ENCODE data around the gene C2orf72.
A peak's percentile ranks its signal among the peaks of the same experiment; 100 is the strongest.

C2orf72 gene

DNA sequence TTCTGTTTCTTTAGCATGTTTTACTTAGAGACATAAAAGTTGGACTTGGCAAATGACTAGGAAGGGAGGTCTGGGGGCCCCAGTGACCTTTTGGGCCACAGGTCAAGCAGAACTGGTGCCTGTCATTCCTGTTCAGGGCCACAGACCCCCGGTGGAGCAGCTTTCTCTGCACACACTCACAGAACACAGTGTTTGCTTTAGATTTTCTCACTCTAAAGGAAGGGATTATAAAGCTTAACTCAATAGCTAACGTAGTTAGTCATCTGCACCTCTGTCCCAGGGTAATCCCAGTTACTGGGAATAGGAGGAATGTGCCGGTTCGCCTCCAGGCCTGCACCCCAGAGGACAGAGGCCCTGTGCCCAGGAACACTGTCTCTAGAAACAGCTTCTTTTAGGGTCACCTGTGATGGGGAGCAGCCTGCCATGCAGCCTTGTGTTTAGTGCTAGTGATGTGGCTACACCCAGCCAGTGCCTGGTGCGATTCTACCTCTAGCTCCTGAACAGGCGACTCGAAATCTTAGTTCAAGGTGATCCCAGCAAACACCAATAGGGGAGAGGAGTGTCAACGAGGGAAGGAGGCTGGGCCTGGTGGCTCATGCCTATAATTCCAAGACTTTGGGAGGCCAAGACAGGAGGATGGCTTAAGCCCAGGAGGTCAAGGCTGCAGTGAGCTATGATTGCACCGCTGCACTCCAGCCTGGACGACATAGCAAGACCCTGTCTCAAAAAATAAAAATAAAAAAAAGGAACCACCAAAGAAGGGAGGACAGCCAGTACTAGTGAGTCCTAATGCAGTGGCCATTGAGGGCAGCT, 29.8 kb upstream of the C2orf72 start:
- no peaks in the 10 kb centered on the region for H3K4me1 ChIP-seq (ENCODE audit: insufficient read depth, poor library complexity, severe bottlenecking)
- no peak overlapping the region for H3K27ac ChIP-seq (ENCODE audit: poor library complexity, severe bottlenecking)
- ATAC-seq (ENCODE audit: low read depth) = peak; percentile 35; the same call in 2 of the 3 replicates
- no peaks in the 10 kb centered on the region for H3K9me3 ChIP-seq (ENCODE audit: severe bottlenecking)
- no peak for DNase-seq (ENCODE audit: low spot score)
- no peaks in the 10 kb centered on the region for H3K36me3 ChIP-seq (ENCODE audit: low read depth)
- H3K4me3 ChIP-seq (ENCODE audit: severe bottlenecking) = no peak overlapping the region
- no peaks in the 10 kb centered on the region for H3K27me3 ChIP-seq (ENCODE audit: insufficient read depth, poor library complexity, severe bottlenecking)
- TF ChIP-seq, protein P1, sequence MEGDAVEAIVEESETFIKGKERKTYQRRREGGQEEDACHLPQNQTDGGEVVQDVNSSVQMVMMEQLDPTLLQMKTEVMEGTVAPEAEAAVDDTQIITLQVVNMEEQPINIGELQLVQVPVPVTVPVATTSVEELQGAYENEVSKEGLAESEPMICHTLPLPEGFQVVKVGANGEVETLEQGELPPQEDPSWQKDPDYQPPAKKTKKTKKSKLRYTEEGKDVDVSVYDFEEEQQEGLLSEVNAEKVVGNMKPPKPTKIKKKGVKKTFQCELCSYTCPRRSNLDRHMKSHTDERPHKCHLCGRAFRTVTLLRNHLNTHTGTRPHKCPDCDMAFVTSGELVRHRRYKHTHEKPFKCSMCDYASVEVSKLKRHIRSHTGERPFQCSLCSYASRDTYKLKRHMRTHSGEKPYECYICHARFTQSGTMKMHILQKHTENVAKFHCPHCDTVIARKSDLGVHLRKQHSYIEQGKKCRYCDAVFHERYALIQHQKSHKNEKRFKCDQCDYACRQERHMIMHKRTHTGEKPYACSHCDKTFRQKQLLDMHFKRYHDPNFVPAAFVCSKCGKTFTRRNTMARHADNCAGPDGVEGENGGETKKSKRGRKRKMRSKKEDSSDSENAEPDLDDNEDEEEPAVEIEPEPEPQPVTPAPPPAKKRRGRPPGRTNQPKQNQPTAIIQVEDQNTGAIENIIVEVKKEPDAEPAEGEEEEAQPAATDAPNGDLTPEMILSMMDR (IDR thresholded peaks at IDR 0.05; ENCODE audit: poor library complexity, severe bottlenecking) = no peak

DNA sequence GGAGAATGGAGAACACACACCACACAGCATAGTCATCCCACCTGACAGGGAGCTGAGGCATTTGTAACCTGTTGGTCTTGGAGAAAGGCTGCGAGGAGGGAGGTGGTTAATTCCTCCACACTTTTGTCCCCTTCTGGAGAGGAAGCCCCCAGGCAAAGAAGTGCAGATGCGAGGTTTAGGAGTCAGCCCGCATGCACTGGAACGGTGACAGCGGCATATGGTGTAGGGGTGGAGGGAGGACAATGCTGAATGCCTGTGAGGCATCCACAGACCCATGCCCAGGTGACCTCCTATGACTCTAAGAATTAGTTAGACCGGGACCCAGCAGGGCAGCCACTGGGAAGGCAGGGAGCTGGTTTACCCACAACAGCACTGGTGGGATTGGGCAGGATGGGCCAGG, 29.2 kb upstream of the C2orf72 start:
- ATAC-seq (ENCODE audit: low read depth) (no peak), DNase-seq (ENCODE audit: low spot score) (no peak)
- H3K27me3 ChIP-seq (ENCODE audit: insufficient read depth, poor library complexity, severe bottlenecking) = no peaks in the 10 kb centered on the region

DNA sequence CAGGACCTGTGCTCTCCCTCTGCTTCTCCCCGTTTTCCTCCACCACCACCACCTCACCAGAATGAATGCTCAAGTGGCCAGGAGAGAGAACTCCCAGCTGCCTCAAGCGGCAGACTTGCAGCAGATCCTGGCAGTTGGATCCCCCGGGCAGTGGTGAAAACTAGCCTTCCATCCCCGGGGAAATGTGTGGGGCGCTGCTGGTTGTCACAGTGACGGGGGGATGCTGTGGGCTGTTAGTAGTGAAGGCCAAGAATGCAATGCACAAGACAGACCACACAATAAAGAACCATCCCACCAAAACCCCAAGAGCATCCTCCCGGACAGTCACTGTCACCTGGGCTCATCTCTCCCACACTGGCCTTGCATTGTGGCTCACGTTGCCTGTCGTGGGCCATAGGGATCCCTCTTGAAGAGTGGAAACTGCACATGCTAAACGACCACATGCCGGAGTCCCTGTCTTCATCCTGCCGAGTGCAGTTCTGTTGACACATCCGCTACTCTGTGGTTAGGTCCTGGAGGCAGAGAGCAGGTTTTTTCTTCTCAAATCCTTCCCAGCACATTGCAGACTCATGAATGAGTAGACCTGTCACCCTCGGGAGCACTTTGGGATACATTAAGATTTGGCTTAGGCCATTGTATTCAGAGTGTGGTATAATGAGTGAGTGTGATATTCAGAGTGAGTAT, 27.9 kb upstream of the C2orf72 start:
- DNase-seq (ENCODE audit: low spot score) (no peak), ATAC-seq (ENCODE audit: low read depth) (no peak)
- Histone ChIP-seq H3K9me3 (ENCODE audit: severe bottlenecking) (no peaks in the 10 kb centered on the region), H3K27me3 (ENCODE audit: insufficient read depth, poor library complexity, severe bottlenecking) (no peaks in the 10 kb centered on the region), H3K4me3 (ENCODE audit: severe bottlenecking) (no peak overlapping the region), H3K36me3 (ENCODE audit: low read depth) (no peaks in the 10 kb centered on the region), H3K27ac (ENCODE audit: poor library complexity, severe bottlenecking) (no peak overlapping the region), H3K4me1 (ENCODE audit: insufficient read depth, poor library complexity, severe bottlenecking) (no peaks in the 10 kb centered on the region)
- TF ChIP-seq, protein P1 (IDR thresholded peaks at IDR 0.05; ENCODE audit: poor library complexity, severe bottlenecking) = no peak

More for the DNA sequence above, 29.2 kb upstream of the C2orf72 start:
- TF ChIP-seq, protein P1 (IDR thresholded peaks at IDR 0.05; ENCODE audit: poor library complexity, severe bottlenecking) = no peak
- no peaks in the 10 kb centered on the region for H3K9me3 ChIP-seq (ENCODE audit: severe bottlenecking)
- no peak overlapping the region for H3K27ac ChIP-seq (ENCODE audit: poor library complexity, severe bottlenecking)
- no peaks in the 10 kb centered on the region for H3K4me1 ChIP-seq (ENCODE audit: insufficient read depth, poor library complexity, severe bottlenecking)
- H3K36me3 ChIP-seq (ENCODE audit: low read depth) = no peaks in the 10 kb centered on the region
- no peak overlapping the region for H3K4me3 ChIP-seq (ENCODE audit: severe bottlenecking)

DNA sequence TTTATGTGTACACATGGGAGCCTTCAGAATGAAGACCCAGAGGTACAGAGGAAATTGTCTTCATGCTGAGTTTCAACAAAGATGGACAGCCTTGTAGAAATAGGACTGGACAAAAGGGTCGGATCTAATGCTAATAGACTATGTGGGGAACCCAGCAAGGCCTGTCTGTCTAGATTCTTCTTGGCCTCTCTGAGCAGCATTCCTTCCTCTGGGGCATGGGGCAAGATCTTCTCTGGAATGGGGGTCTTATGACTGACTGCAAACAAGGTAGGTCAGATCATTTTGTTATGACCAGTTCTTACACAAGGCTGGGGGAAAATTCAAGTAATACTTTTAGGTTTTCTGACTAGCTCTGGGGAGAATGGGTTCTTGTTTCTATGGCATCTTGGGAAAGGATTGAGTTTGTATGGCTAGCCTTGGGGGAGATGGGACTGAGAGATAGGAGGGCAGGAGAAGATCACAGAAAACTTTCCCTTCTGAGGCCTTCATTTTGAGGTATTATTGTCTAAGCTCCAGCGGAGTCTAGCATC, 27.1 kb upstream of the C2orf72 start:
- ATAC-seq (ENCODE audit: low read depth) = no peak

More for the DNA sequence above, 27.1 kb upstream of the C2orf72 start:
- Histone ChIP-seq H3K27me3 (ENCODE audit: insufficient read depth, poor library complexity, severe bottlenecking) (no peaks in the 10 kb centered on the region), H3K27ac (ENCODE audit: poor library complexity, severe bottlenecking) (no peak overlapping the region), H3K9me3 (ENCODE audit: severe bottlenecking) (no peaks in the 10 kb centered on the region), H3K4me1 (ENCODE audit: insufficient read depth, poor library complexity, severe bottlenecking) (no peaks in the 10 kb centered on the region), H3K36me3 (ENCODE audit: low read depth) (no peaks in the 10 kb centered on the region), H3K4me3 (ENCODE audit: severe bottlenecking) (no peak overlapping the region)
- TF ChIP-seq, protein P1 (IDR thresholded peaks at IDR 0.05; ENCODE audit: poor library complexity, severe bottlenecking) = no peak
- no peak for DNase-seq (ENCODE audit: low spot score)

All from RWPE2 (cell line).